NCI-H345 treated with DMSO at 0.1 percent for 48 hours (cell line): ENCODE measurements around the gene TMEM53.

Source experiments
- DNase-seq: peaks from one replicate; lab custom pipeline; 2025; ENCODE audit not compliant: unreplicated experiment; lab: John Stamatoyannopoulos, UW

TMEM53 gene

GRCh38 chr1:44648529-44649250 lies 25.6 kb downstream of the TMEM53 start:
- no peak for DNase-seq

- no peak for DNase-seq
These were observed 26.4 kb downstream of the TMEM53 start for GRCh38 chr1:44647896-44648295.

DNA sequence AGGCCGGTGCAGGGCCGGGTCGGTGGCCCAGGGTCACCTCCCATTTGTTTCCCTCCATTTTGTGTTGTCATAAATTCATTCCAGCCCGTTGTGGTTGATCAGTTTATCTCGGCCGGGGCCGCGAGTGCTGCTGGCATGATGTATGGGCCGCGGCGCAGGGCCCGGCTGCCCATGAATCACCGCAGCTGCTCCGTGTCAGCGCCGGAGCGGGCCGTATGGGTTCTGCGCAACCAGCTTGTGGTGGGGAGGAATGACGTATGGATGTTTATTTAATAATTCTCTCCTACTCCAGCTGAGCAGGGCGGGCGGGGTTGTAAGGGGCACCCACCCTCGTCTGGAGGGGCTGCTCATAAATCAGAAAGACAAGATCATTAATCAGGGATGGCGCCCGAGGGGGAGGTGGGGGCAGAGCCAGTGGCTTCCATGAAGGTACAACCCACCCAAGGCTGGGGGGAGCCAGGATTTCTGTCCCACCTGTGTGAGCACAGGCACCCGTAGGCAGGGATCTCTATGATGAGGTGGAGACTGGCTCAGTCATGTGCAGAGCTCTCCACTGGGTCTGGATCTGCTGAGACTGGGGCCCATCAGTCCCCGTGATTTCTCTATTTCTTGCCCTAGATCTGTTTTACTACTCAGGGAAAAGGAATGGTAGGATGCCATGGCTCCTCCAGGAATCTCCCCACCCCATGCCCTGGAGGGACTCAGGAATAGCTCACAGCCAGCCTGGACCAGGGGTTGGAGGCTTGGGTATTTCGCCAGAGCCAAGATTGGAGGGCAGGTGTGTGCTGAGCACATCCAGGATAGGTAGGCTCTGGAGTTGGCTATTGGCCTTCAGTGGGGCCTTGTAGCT lies 27.8 kb downstream of the TMEM53 start:
- no peak for DNase-seq

DNA sequence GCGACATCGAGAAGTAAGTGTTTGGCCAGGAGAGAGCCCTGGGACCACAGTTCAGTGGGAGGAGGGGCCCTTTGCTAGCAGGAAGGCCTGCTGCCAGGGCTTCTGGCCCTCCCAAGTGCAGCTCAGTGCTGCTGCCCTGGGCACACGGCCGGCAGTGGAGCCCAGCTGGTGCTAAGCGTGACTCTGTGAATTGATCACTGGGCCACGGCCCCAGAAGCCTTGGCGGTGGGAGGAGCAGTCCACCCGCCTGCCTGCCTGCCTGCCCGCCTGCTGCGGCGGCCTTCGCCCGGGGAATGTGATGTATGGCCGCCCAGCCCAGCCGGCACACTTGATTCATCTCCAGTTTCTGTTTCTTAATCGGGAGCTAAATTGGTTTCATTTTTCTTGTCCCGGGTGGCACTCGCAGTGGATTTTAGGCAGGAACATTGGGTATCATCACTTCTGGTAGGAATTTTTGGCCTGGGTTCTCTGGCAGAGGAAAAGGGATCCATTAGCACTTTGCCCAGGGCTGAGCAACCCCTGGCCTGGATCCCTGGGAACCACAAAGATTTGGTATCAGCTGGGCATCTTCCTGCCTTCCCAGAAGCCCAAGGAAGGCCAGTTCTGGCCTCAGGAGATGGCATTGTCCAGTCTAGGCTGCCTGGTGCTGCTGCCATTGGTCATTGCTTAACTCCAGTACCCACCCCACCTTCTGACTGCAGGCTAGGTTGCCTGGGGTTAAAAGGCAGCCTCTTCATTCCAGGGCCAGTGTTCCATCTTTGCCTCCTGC lies 28.6 kb downstream of the TMEM53 start:
- no peak for DNase-seq

- no peak for DNase-seq
These were observed 29.5 kb downstream of the TMEM53 start for GRCh38 chr1:44644806-44645205.

GRCh38 chr1:44643721-44644334 lies 30.5 kb downstream of the TMEM53 start:
- no peak for DNase-seq

GRCh38 chr1:44642925-44643324 lies 31.4 kb downstream of the TMEM53 start:
- no peak for DNase-seq

DNA sequence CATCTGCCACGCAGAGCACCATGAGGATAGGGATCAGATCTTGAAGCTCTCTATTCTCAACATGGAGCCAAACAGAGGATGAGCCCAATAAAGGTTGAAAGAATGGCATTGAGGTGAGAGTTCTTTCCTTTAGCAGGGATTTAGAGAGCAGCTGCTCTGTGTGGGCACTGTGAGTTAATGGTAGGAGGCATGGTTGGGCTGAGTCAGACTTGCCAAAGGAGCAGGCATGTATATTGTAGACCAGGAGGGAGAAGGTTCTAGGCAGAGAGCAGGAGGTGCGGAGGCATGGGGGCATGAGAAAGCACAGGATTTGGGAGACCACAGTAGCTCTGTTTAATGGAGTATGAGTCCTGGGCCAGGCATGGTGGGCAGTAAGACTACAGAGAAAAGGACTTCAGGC lies 32.0 kb downstream of the TMEM53 start:
- DNase-seq = no peak

DNA sequence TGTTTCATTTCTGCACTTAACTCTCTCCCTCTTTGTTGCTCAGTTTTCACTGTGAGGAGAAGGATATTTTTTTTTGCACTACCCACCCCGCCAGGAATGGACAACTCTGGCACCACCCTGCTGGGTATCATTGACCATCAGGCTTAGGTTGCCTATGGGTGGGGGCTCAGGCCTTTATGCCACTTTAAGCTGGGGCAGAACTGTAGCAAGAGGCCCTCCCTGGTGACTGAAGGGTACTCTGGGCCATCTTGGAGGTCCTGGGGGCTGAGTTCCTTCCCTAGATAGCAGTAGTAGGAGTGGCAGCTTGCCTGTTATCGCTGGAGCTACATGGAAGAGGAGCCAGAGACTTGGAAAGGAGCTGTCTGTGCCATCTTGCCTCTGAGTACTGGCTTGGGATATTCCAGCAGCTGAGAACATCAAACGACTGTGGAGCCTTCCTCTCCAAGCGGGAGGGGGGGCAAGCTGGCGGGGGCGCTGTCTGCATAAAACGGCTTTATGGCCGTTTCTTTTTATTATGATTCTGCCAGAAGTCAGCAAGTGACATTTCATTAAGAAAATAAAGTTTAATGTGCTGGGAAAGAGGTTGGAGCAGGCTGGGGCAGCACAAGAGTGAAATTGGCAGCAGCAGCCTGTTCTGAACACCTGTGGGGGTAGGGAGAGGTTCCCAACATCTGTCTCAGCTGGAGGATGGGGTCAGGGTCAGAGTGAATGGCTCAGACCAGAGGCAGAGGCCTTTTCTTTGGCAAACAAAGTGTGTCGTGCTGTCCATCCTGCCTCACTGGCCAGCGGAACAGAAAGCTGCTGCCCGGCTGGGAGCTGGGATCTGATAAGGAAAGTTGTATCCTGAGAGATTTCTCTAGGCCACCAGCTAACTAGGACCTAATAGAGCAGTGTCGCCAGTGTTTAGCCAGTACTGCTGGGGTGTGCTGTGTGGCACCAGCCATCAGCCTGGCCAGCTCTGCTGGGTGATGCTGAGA lies 32.9 kb downstream of the TMEM53 start:
- DNase-seq = no peak

GRCh38 chr1:44640200-44640853 lies 34.0 kb downstream of the TMEM53 start:
- no peak for DNase-seq

- DNase-seq = no peak
These were observed 36.4 kb downstream of the TMEM53 start for GRCh38 chr1:44637702-44638411.

DNA sequence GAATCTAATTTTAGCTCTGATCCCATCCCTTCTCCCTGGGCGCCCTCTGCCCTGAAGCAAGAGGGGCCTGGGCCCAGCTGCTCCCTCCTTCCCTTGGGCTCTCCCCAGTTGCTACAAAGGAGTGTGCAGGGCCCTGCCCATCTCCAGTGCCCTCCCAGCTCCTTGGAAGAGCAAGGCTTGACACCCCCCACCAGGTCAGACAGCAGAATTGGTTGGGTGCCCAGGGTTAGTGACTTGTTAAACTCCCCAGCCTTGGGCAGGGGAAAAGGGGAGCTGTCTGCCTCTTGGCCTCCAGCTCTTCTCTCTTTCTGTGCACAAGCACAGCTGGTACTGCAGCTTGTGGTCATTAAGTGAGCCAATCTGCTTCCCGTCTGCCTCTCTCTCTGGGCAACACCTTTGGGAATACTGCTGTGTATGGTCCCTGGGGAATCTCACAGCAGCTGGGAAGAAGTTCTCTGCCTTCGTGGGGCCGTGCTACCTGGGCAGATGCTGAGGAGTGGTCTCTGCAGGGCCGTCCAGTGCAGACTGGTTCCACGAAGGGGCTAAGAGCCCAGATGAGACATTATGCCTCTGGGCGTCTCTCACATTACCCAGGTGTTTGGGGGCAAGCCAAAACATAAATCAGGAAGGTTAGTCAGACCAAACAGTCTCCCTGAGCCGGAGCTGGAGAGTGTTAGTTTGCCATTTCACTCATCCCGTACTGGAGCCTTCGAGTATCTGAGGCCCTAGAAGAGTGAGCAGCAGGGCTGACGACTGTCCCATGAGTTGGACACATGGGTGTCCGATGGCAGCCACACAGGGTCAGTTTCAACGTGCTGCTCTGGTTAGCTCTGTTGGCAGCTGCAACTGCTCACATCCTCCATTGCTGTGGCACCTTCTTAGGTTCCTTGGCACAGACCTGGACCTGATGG lies 37.3 kb downstream of the TMEM53 start:
- no peak for DNase-seq

- no peak for DNase-seq
These were observed 38.1 kb downstream of the TMEM53 start for GRCh38 chr1:44636083-44636687.

GRCh38 chr1:44635439-44635838 lies 38.8 kb downstream of the TMEM53 start:
- no peak for DNase-seq

DNA sequence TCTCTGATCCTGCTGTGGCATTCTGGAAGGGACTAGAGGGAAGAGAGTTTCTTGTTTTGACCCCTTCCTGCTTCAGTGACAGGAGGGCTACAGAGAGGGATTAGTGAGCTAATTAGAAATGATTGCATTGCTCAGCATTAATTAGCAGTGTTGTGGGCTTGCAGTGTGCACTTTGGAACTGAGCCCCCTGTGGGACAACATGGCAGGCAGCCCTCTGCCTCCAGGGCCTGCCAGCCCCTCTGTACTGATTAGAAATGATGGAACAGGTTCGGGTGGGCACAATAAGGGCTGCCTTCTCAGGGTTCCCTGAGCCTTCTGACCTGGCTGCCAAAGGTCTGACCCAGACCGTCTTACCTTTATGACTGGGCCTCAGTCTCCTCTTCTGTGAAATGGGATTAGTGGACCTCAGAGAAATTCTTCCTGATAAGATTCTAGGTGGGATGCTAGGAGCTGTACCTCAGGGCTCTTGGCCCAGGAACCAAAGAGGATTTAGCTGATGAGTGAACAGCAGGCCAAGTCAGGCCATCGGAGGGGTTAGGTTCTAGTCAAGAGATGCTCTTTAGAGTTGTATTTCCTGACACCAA lies 39.6 kb downstream of the TMEM53 start:
- DNase-seq = no peak

DNA sequence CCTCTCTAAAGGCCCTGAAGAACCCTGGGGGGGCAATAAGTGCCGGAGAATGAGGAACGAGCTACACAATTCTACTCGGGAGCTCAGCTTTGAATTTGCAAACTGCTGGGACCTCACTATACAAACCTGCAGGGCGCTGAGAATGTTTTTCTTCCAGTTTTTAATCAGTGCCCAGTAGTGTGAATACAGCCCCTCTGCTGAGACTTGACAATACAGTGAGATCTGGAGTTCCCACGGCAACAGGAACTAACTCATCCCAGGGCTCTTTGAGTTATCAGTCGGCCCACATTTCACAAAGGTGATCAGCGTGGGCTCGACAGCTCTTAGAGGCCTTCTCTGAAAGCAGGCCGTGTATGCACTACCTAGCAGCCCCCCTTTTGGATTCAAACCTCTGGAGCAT lies 41.7 kb downstream of the TMEM53 start:
- DNase-seq = no peak
